Cerebellar nuclear complex (tissue), 1 donor: ENCODE results near the gene SLC24A3.

Source experiments
- DNase-seq, 2 experiments: peaks; one replicate each; lab custom pipeline; 2025; lab: John Stamatoyannopoulos, UW

SLC24A3 gene

DNA sequence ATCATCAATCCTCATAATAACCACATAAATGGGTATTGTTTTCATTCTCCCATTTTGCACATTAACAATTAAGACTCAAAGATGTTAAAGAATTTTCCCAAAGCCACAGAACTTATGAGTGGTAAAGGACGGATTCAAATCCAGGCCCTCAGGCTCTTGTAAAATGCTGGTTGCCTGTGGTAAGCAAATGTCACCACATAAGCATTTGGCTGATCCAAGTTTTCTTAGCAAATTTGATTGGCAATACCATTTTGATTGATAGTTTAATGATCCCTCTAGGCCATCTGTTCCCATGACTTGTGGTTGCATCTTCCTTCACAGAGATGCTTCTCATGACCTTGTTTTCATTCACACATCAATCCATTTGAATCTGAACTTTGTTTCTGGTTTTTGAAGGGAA, 293.6 kb downstream of the SLC24A3 start:
- DNase-seq, result no peak

DNA sequence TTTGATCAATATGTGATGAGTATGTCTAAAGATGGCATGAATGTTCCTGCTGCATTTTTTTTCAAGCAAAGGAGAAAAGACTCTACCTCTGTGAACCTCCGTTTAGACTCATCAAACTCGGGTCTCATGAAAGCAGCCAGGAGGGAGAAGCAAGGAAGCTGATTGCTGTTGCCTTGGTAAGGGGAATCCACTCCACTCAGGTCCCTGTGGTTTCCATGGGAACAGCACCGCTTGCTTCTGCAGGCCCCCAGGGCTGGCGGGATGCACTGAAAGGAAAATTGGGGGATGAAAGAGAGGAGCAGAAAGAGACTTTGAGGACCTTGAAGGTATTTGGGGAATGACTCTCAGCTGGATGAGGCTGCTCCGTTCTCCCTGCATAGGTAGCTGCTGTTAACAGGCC, 296.0 kb downstream of the SLC24A3 start:
- DNase-seq, result no peak

DNA sequence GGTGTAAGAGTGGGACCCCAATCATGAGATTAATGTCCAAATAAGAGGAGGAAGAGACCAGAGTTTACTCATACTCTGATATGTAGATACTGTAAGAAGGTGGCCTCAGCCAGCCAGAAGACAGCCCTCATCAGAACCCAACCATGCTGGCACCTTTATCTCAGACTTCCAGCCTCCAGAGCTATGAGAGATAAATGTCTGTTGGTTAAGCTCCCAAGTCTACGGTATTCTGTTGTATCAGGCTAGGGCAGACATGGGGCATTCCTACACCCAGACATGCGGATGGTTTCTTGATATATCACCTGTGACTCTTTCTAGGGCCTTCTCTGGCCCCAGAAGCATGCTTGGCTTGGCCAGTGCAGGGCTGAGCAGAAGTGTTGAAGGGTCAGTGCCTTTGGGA, 298.2 kb downstream of the SLC24A3 start:
- no peak for DNase-seq

DNA sequence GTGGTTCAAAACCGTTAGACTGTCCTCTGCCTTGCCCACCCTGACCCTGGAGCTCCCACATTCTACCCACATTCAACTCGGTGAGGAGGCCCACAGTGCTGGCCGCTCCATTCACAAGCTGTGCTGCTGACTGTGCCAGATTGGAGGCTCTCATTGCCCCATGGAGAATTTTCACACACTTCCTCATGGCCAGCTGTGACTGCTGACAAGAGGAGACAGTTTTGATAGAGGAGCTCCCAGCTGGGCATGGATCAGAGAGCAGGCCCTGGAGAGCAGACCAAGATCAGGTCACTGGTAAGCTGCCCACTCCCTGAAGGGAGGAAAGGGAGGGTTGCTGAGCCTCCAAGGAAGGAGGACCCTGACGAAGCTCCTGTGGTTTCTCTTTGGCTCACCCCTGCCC, 299.5 kb downstream of the SLC24A3 start:
- no peak for DNase-seq

DNA sequence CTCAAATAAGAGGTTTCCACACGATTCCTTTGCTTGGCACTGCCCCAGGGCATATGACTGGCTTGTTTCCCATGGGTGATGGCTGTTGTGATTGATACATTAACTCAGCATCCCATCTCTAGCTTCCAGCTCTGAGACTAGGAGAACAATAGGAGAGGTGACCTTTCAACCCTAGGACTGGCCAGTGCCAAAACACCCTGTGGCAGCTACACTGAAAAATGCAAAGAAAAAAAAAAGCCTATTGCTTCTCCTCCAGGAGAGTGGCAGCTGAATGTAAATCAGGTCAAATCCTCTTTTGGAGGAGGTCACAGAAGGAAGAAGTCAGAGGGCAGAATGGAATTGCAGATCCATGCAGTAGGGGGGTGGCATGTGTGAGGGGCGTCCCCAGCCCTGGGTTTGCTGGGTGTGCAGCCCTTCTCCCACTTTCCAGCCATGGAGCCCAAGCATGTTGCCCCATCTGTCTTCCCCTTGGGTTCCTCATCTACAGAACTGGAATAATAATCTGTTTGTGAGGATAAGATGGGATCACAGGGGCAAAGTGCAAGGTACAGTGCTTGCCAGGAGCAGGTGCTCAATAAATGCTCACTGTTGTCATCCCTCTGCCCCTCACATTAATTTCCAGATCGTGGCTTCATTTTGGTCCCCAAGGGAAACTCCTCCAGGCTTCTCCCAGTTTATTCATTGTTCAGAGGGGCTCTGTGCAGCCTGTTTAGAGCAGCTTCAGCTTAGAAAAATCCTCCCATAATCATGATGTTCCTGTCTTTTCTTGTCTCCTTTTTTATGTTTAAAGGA, 300.6 kb downstream of the SLC24A3 start:
- DNase-seq, result no peak

DNA sequence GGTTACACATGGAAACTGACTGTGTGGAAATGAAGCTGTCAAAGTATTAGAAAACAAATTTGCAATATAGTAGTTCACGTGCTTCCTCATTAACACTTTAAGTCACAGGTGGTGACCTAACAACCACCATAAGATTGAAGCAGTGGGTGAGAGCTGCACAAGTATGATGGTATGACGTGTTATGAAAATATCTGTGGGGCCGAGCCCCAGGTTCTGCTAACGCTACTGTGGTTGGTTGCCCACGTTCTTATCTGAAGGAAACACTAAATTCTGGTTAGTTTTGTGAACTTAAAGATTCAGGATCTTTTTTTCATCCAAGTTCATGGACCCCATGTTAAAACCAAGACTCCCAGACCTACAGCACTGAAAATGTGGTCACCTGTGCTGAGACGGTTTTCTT, 302.6 kb downstream of the SLC24A3 start:
- DNase-seq, result no peak

DNA sequence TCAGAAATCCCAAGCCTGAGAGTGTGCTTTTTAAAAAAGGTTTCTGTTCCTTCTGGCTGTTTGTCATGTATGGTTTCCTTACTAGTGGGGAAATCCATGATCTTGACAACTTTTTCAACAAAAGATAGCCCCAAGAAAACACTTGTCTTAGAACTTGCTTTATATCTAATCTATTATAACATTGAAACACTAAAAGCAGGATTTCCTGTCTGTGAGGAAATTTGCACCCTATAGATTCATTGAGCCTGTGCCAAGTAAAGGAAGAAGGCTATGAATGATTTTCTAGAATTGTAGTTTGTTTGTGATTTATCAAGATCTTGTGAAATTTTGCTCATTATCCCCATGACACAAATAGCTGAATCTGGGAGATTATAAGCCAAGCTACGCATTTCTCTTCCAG, 307.0 kb downstream of the SLC24A3 start:
- no peak for DNase-seq

DNA sequence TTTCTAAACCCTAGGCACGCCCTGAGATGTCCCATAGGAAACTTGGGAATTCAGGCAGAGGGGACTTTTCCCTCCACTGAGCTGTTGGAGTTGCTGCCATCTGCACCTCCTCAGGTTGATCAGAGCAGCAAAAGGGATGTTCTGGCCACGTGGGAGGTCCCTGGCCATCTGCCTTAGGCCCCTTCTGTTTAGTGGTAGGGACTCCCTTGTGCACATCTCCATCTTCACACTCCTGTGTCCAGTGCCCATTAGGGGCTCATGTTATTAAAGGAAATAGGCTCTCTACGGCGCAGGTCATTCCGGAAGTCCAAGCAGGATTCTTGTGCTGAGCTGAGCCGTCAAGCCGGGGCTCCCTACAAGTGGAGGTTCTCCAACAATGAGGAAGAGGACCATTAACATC, 307.8 kb downstream of the SLC24A3 start:
- no peak for DNase-seq

DNA sequence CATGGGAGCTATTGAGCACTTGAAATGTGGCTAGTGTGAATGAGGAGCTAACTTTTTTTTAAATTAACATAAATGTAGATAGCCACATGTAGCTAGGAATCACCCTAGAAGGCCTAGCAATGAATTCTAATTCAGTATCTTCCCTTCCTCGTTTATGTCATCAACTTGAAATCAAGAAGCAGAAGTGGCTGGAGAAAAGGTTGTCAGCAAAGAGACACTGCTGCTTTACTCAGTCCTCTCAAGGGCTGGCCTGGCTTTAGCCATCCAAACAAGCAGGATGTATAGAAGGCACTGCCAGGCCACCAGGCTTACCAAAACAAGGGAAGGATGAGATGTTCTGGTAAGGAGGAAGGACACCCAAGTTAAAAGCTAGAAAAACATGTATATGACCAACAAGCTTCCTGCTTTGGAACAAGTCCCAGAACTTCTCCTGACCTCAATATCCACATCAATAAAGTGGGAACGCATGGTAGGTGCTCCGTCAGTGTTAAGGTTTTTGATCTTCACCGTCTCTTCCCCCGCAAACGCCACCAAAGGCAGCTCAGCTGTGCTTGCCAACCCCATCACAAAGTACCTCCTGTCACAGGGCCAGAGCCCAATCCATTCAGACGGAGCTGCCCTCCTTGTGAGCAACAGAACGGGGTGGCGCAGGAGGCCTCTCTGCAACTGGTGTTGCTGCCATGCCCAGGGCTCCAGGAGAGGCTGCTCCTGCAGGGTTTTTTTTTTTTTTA, 309.8 kb downstream of the SLC24A3 start:
- DNase-seq, result no peak

DNA sequence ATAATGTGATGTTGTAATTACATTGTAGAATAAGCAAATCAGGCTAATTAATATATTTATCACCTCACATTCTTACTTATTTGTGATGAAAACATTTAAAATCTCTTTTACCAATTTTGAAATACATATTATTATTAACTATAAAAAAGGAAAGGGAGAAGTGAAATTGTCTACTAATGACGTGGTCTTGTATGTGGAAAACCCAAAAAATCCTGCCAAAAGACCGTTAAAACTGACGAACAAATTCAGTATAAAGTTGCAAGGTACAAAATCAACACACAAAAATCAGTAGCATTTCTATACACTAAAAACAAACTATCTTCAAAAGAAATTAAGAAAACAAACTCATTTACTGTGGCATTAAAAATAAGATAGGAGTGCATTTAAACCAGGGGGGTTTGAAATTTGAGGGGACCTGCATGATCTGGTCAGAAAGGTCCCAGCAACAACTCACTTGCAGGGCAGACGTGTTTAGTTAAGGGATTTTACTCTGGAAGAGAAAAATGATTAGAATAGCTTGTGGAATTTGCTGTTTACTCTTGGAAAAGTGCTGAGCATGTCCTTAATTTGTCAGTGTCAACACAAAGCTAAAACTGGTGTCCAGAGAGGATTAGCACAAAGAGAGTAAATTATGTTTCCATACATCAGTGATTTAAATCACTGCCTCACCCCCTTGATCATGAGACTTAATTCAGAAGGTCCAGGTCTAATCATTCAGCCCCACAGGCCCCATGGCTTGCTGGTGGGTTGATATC, 310.6 kb downstream of the SLC24A3 start:
- DNase-seq, result no peak

DNA sequence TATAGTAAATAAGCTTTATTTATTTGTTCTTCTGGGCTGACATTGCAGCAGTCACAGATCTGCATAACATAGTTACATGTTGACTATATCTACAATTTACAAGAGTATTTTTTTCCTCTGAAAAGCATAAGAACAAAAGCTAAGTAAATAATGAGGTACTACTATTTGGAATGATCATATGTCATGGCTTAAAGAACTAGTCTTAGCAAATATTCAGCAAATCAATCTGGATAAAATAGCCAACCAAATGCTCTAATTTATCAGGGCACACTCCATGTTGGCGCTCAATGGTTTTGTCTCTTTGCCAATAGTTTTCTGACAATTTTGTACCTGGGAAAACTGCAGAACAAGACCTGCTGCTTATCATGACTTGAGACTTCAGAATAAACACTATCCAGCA, 312.2 kb downstream of the SLC24A3 start:
- DNase-seq, result no peak

DNA sequence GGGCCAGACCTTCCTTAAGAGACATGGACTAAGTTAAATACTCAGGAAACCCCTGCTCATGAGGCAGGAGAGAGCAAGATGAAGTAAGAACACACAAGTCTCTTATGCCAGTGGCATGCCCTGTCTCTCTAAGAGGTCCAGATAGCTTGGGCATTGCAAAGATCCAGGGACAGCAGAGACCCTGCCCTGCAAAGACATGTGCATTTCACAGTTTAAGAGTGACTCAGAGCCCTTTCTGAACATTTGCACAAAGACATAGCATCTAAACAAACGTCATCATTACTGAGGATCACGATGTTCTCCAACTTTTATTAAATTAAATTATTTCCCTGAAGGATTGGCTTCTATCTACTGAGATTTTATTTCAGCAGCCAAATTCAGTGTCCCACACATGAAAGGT, 315.1 kb downstream of the SLC24A3 start:
- no peak for DNase-seq

DNA sequence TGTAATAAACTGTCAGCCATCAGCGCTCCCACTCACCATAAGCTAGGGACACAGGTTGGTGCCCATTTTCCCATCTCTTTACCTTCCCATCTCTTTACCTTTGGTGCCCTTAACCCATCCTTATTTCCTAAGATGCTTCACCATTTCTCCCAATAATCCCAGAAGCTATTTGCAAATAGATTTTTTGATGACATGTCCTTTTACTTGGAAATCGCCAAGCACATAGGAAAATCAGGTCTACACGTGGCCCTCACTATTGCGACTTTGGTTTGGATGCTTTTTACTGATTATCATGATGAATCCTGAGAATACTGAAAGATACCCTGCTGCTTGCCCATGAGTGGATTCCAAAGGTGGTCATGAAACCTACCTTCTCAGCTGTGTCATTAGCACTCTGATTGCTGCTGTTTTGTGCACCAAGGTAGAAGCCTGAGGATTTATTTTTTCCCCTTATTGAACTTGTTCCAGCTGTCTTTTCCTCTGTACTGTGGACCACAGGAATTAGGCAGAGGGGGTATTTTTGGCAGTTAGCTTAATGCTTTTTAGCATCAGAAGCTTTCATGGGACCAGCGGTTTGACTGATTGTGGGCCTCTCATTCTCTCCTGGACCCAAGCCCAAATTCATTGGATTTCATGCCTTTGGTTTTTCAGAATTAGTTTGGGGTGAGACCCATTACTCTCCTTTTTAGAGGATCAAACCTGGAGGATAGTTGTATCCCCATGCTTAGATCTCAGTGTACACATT, 316.0 kb downstream of the SLC24A3 start:
- DNase-seq, result no peak

DNA sequence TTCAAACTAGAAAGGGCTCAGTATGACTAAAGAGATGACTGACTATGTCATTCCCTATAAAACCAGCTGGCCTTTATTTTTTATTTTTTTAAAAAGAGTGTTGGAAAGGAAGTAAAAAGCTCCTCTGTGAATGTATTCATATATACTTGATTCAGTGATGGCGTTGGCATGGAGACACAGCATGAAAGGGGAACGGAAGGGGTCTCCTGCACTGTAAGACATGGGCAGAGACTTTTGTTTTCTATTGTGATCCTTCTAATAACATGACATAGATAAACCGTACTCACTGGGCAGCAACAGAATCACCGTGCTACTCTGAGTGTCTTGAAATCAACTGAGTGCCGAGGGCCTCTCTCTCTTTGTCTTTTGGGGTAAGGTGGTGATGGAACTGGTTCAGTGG, 317.6 kb downstream of the SLC24A3 start:
- no peak for DNase-seq

DNA sequence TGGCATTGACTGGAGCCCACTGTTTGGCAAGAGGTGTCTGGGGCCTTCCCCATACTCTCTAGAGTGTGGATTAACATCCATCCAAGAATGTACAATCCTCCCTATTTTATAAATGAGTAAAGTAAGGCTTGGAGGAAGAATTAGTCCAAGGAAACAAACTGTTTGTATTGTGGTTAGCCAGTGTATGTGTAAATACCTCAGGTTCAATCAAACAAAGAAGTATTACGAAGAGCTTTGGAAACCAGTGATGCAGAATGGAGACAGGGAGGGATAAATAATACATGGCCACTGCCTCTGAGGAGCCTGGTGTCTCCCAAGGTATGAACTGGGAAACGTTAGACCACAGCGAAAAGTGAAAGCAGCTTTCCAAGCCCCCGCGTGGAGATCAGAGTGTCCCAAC, 319.0 kb downstream of the SLC24A3 start:
- no peak for DNase-seq

DNA sequence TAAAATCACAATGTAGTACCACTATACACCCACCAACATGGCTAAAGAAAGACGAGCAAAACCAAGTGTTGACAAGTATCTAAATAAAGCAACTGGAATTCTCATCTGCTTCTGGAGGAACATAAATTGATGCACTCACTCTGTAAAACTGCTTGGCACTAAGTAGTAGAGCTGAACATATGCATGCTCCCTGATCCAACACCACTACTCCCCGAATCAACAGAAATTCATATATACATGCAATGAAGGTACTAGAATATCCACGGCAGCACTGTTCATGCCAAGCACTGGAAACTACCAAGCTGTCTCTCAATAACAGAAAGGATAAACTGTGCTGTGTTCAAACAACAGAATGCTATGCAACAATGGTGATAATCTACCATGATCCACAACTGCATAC, 326.1 kb downstream of the SLC24A3 start:
- DNase-seq, result no peak

DNA sequence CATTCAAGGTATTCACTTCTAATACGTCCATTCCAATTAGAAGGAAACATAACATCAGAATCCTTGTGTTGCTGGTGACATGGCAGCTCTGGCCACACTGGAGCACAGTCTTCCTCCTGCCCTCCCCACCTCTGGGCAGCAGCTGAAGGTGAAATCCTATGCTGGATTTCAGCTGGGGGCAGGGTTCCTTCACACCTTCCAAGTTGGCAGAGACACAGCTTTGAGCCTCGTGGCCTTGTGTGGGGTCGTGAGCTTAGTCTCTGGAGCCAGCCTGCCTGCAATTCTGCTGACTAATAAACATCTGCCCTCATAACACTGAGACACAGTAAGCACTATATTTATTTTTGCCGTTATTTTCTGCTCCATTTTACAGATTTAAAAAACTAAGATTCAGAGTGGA, 326.7 kb downstream of the SLC24A3 start:
- DNase-seq, result no peak

DNA sequence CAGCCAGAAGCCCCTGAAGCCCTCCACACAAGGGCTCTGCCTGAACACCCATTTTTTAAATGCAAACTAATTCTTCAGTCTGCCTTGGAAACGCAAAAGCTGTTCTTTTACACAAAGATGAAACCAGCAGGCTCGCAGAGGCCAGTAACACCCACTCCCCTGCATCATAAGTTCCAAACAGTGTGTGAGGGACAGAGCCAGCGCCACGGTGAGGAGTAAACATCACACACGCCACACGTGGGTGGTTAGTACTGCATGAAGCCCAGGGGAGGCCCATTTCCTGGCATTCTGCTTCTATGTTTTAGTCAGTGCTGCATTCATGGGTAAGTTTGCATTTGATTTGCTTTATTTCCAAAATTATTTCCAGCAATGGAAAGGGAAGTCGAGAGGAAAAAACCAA, 327.9 kb downstream of the SLC24A3 start:
- no peak for DNase-seq

DNA sequence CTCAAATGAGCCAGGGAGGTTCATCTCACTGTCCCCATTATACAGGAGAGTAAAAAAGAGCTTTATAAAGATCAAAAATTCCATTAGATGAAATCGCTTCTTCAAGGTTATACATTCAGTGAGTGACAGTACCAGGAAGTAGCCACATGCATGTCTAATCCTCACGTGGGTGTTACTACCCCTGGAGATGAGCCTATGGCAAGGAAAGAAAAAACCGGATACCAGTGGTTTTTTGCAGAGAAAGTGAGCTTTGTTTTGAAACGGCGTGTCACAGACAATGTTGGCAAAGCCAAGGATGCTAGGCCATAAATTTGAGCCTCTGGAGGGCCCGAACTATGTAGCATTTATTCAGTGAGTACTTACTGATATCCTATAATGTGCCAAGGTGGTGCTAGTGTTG, 330.7 kb downstream of the SLC24A3 start:
- DNase-seq, result no peak

DNA sequence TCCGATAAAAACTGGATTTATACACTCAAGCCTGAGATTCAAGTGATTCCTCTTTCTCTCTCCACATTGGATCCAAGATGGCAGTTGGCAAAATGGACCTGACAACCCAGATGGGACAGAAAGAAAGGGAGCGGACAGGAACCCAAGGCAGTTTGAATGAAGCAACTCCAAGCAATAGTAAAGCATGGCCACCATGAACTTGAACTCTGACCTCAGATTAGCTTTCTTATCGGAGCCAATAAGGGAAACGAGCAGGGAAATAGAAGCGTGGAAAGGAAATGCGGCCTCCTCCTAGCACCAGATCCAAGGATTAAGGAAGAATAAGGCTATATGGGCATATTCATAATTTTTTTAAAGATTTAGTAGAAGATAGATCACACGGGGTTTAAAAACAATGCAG, 332.2 kb downstream of the SLC24A3 start:
- DNase-seq, result no peak

DNA sequence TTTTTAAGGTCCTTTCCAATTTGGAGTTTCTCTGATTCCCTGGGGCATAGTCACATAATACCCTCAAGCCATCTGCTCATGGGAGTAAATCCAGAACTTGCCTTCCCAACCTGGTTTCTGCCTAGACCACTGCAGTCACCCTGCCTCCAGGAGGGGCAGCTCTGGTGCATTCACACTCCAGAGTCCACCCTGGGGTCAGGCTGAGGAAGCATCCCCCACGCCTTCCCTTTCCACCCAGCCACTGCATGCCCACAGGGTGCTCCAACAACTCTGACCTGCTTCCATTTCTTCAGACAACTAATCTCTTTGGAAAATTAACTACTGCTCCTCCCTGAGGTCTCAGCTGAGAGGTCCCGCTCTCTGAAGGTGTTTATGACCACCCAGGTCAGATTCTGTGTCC, 334.2 kb downstream of the SLC24A3 start:
- no peak for DNase-seq

DNA sequence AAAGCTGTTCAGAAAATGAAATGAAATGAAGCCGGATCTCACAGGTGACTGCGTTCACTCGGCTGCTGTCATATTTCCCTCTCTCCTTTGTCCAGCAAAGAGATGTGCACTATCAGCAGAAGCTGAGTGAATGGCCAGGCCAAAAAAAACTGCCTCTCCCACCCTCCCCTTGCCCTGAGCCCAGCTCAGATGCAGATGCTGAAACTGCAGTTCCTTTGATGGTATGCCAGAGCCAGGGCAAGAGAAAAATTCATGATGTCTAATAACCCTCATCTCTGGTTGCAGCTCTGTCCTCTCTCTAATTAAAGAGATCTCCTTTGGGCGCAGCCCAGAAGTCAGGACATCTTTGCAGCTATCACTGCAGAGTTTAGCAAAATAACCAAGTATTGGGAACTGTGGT, 335.1 kb downstream of the SLC24A3 start:
- DNase-seq, result no peak
